Caco-2 (cell line): ENCODE results near the gene MYOCOS. TPM values are rescaled to one million over a fixed set of nuclear protein-coding genes. Genes with fewer than 3 reads are reported as not detected.
"Not testable (repeated sequence)": the region's sequence is repeated elsewhere in the genome, so short reads cannot be mapped to it uniquely, and the experiment has no call there.

Experiments
- BruUV-seq: library from RNA; stranded (reverse); fragments of 400-500 nt; replicated peaks from 2 replicates; lab custom pipeline; 2021; lab: Mats Ljungman, UMichigan
- CTCF ChIA-PET: fragments of 300-600 bp; sonication (Branson Sonifier 250); formaldehyde crosslinking; loops from one replicate; lab custom pipeline; 2022; ENCODE audit warnings: antibody characterized with exemption; lab: Charles Lee
- POLR2A ChIA-PET: fragments of 300-600 bp; sonication (Branson Sonifier 250); formaldehyde crosslinking; loops from one replicate; lab custom pipeline; 2022; ENCODE audit warnings: antibody characterized with exemption; lab: Charles Lee
- DNase-seq, 2 experiments: peaks; one replicate each; pipeline versions ENCODE4 v3.0.0 to v3.0.0-alpha.2; 2020 to 2022
- H3K27me3 ChIP-seq: replicated peaks from 2 replicates; pipeline ENCODE4 v1.6.0; 2011; ENCODE audit warnings: low read length; ENCODE audit not compliant: control insufficient read depth, insufficient read depth
- H3K36me3 ChIP-seq: 2 replicates; pipeline ENCODE4 v1.5.1; 2011; ENCODE audit warnings: low read length; ENCODE audit not compliant: control insufficient read depth, insufficient read depth
- H3K4me1 ChIP-seq: fragments of 250-450 bp; sonication (Bioruptor Pico); 2 replicates; pipeline ENCODE4 v1.5.1; 2020; ENCODE audit warnings: mild to moderate bottlenecking
- H3K4me3 ChIP-seq: 2 replicates; pipeline ENCODE4 v1.5.1; 2011; ENCODE audit warnings: low read depth, mild to moderate bottlenecking, control low read depth, low read length
- H3K9me3 ChIP-seq: fragments of 250-450 bp; sonication (Bioruptor Pico); 2 replicates; pipeline ENCODE4 v1.5.1; 2020; ENCODE audit warnings: mild to moderate bottlenecking, moderate library complexity
- H3K27ac Mint-ChIP-seq: one replicate; pipeline ENCODE4 v1.8.0; 2022; ENCODE audit warnings: mixed read lengths; ENCODE audit not compliant: unreplicated experiment
- H3K27me3 Mint-ChIP-seq: one replicate; pipeline ENCODE4 v1.8.0; 2022; ENCODE audit warnings: mixed read lengths; ENCODE audit not compliant: insufficient read depth, unreplicated experiment
- H3K36me3 Mint-ChIP-seq: one replicate; pipeline ENCODE4 v1.8.0; 2022; ENCODE audit warnings: mild to moderate bottlenecking, mixed read lengths; ENCODE audit not compliant: insufficient read depth, unreplicated experiment
- H3K4me1 Mint-ChIP-seq: one replicate; pipeline ENCODE4 v1.8.0; 2022; ENCODE audit warnings: low read depth, mixed read lengths; ENCODE audit not compliant: unreplicated experiment
- H3K4me3 Mint-ChIP-seq: one replicate; pipeline ENCODE4 v1.8.0; 2022; ENCODE audit warnings: mild to moderate bottlenecking, moderate library complexity, mixed read lengths; ENCODE audit not compliant: unreplicated experiment
- H3K9me3 Mint-ChIP-seq: one replicate; pipeline ENCODE4 v1.8.0; 2022; ENCODE audit warnings: mixed read lengths; ENCODE audit not compliant: unreplicated experiment
- intact Hi-C: fragments of 100-400 bp; cut with micrococcal nuclease; formaldehyde crosslinking; loops from one replicate; pipeline ENCODE4 v1.10.0; 2022; ENCODE audit not compliant: unreplicated experiment
- total RNA-seq: library from RNA; stranded (reverse); gene quantifications from 2 replicates; pipeline ENCODE4 v1.2.3, GENCODE V29; 2022
- TF ChIP-seq, protein P1 (sequence below), 2 experiments: fragments of 200-600 bp in 1 of 2; IDR thresholded peaks; 1 replicate in 1 of 2; 2 replicates in 1 of 2; pipeline versions ENCODE4 v1.5.1 to v1.8.0; 2011 to 2022; ENCODE audit warnings: antibody characterized with exemption in 1 of 2, control low read depth in 1 of 2, inconsistent platforms in 1 of 2, low read depth in 1 of 2, low read length in 1 of 2, mild to moderate bottlenecking in 1 of 2, moderate library complexity in 1 of 2; ENCODE audit not compliant: insufficient read depth in 1 of 2, severe bottlenecking in 1 of 2, unreplicated experiment in 1 of 2

The MYOCOS gene
- total RNA-seq, 1 experiment from 2014 or later: 0.18 TPM

GRCh38 chr1:171597203-171597602 lies 24.8 kb upstream of the MYOCOS start:
- H3K4me1 ChIP-seq: no peaks in the 10 kb centered on the region
- H3K27ac Mint-ChIP-seq: no peak overlapping the region
- no peaks in the 10 kb centered on the region for H3K9me3 Mint-ChIP-seq
- H3K4me3 ChIP-seq: no peak overlapping the region
- intact Hi-C loops: no loop called here
- peaks cover 55% of the 10 kb centered on the region for H3K36me3 Mint-ChIP-seq
- no TSS peak for BruUV-seq
- H3K4me3 Mint-ChIP-seq: no peak overlapping the region
- no peaks in the 10 kb centered on the region for H3K27me3 ChIP-seq
- no peaks in the 10 kb centered on the region for H3K4me1 Mint-ChIP-seq
- H3K9me3 ChIP-seq: no peaks in the 10 kb centered on the region
- no peaks in the 10 kb centered on the region for H3K27me3 Mint-ChIP-seq
- DNase-seq: no peak
- POLR2A ChIA-PET: no interaction called here
- TF ChIP-seq, protein P1, sequence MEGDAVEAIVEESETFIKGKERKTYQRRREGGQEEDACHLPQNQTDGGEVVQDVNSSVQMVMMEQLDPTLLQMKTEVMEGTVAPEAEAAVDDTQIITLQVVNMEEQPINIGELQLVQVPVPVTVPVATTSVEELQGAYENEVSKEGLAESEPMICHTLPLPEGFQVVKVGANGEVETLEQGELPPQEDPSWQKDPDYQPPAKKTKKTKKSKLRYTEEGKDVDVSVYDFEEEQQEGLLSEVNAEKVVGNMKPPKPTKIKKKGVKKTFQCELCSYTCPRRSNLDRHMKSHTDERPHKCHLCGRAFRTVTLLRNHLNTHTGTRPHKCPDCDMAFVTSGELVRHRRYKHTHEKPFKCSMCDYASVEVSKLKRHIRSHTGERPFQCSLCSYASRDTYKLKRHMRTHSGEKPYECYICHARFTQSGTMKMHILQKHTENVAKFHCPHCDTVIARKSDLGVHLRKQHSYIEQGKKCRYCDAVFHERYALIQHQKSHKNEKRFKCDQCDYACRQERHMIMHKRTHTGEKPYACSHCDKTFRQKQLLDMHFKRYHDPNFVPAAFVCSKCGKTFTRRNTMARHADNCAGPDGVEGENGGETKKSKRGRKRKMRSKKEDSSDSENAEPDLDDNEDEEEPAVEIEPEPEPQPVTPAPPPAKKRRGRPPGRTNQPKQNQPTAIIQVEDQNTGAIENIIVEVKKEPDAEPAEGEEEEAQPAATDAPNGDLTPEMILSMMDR (IDR thresholded peaks at IDR 0.05; ENCODE audit: insufficient read depth in 1 of 2, low read depth in 1 of 2, low read length in 1 of 2, severe bottlenecking in 1 of 2, unreplicated experiment in 1 of 2): no peak
- H3K36me3 ChIP-seq: 0 out of 2 replicates have a peak, but pooled peaks cover 1% of the 10 kb centered on the region
- CTCF ChIA-PET: no interaction called here

- intact Hi-C loops, H3K36me3 ChIP-seq, H3K27me3 ChIP-seq, H3K9me3 Mint-ChIP-seq, H3K4me1 ChIP-seq, H3K27ac Mint-ChIP-seq, H3K4me3 ChIP-seq, CTCF ChIA-PET, DNase-seq, H3K27me3 Mint-ChIP-seq, BruUV-seq, H3K4me1 Mint-ChIP-seq, POLR2A ChIA-PET, H3K9me3 ChIP-seq, H3K4me3 Mint-ChIP-seq: not testable (repeated sequence)
- peaks cover 32% of the 10 kb centered on the region for H3K36me3 Mint-ChIP-seq
Observed at GRCh38 chr1:171600310-171600709, 21.7 kb upstream of the MYOCOS start.

GRCh38 chr1:171600862-171601261 lies 21.2 kb upstream of the MYOCOS start:
- no TSS peak for BruUV-seq
- H3K9me3 Mint-ChIP-seq: no peaks in the 10 kb centered on the region
- Histone ChIP-seq H3K4me1 (no peaks in the 10 kb centered on the region), H3K27me3 (no peaks in the 10 kb centered on the region), H3K9me3 (no peaks in the 10 kb centered on the region), H3K4me3 (no peak overlapping the region), H3K36me3 (no peaks in the 10 kb centered on the region)
- TF ChIP-seq, protein P1 (IDR thresholded peaks at IDR 0.05; ENCODE audit: insufficient read depth in 1 of 2, low read depth in 1 of 2, low read length in 1 of 2, severe bottlenecking in 1 of 2, unreplicated experiment in 1 of 2): no peak
- ChIA-PET CTCF (no interaction called here), POLR2A (no interaction called here)
- no peaks in the 10 kb centered on the region for H3K27me3 Mint-ChIP-seq
- H3K4me1 Mint-ChIP-seq: no peaks in the 10 kb centered on the region
- H3K27ac Mint-ChIP-seq: no peak overlapping the region
- H3K4me3 Mint-ChIP-seq: no peak overlapping the region
- DNase-seq: no peak
- peaks cover 31% of the 10 kb centered on the region for H3K36me3 Mint-ChIP-seq
- intact Hi-C loops: no loop called here

DNA sequence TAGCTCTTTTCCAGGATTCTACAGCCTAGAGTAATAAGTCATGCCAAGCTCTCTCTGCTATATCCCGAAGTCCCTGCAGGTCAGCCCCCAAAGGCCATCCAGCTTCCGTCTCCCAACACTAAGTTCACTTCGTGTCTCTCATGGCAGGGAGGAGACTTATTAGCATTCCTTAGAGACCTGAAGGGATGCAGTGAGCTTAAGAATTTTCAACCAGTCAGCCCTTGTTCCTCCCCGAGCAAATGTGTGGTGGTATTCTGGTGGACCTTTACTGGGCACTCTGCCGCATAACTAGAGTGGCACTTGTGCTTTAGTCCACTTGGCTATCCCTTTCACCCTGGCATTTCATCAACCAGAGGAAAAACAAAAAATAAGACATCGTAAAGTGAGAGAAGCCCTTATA lies 19.0 kb upstream of the MYOCOS start:
- H3K4me1 ChIP-seq, H3K4me3 ChIP-seq, H3K4me1 Mint-ChIP-seq, H3K27me3 Mint-ChIP-seq, H3K9me3 ChIP-seq, H3K27me3 ChIP-seq, H3K36me3 ChIP-seq, DNase-seq, intact Hi-C loops, H3K4me3 Mint-ChIP-seq, BruUV-seq, H3K9me3 Mint-ChIP-seq, CTCF ChIA-PET, POLR2A ChIA-PET, H3K27ac Mint-ChIP-seq: not testable (repeated sequence)
- peaks cover 14% of the 10 kb centered on the region for H3K36me3 Mint-ChIP-seq
